Activated naive CD4-positive, alpha-beta T cell (primary cell): Measurements from ENCODE around the gene DUOX2.
A peak's percentile ranks its signal among the peaks of the same experiment; 100 is the strongest.
"Not testable (repeated sequence)": the region's sequence is repeated elsewhere in the genome, so short reads cannot be mapped to it uniquely, and the experiment has no call there.

Experiments
- DNase-seq, 4 experiments: peaks; one replicate each; lab custom pipeline; 2025; lab: John Stamatoyannopoulos, UW

Gene DUOX2

GRCh38 chr15:45118996-45119395 is 5.0 kb upstream of the DUOX2 start:
- DNase-seq, result no peak

- DNase-seq, result peak; percentile 45 to 74 (median 58)
Observed at GRCh38 chr15:45118131-45118588, 4.2 kb upstream of the DUOX2 start.

GRCh38 chr15:45117308-45118130 is 3.5 kb upstream of the DUOX2 start:
- DNase-seq, result no peak

GRCh38 chr15:45116482-45117307 is 2.7 kb upstream of the DUOX2 start:
- DNase-seq, result no peak

- no peak for DNase-seq
Observed at GRCh38 chr15:45116006-45116481, 2.1 kb upstream of the DUOX2 start.

- no peak for DNase-seq
Observed at GRCh38 chr15:45115312-45115820, 1.4 kb upstream of the DUOX2 start.

GRCh38 chr15:45114751-45115085 is 746 bp upstream of the DUOX2 start:
- no peak for DNase-seq

GRCh38 chr15:45113380-45113990 is 487 bp downstream of the DUOX2 start:
- no peak for DNase-seq

GRCh38 chr15:45112591-45113379 is 1.2 kb downstream of the DUOX2 start:
- no peak for DNase-seq

GRCh38 chr15:45112143-45112590 is 1.8 kb downstream of the DUOX2 start:
- DNase-seq, result no peak

GRCh38 chr15:45111390-45112142 is 2.4 kb downstream of the DUOX2 start:
- DNase-seq, result no peak

GRCh38 chr15:45110256-45110820 is 3.6 kb downstream of the DUOX2 start:
- no peak for DNase-seq

- no peak for DNase-seq
Observed at GRCh38 chr15:45107941-45108630, 5.9 kb downstream of the DUOX2 start.

GRCh38 chr15:45106002-45106790 is 7.8 kb downstream of the DUOX2 start:
- no peak for DNase-seq

GRCh38 chr15:45105586-45105985 is 8.4 kb downstream of the DUOX2 start:
- no peak for DNase-seq

- not testable (repeated sequence) for DNase-seq
Observed at GRCh38 chr15:45104170-45104569, 9.8 kb downstream of the DUOX2 start.

- DNase-seq, result no peak
Observed at GRCh38 chr15:45102226-45102625, 11.7 kb downstream of the DUOX2 start.

- DNase-seq, result no peak
Observed at GRCh38 chr15:45101749-45102148, 12.2 kb downstream of the DUOX2 start.
